HL-60 (cell line): ENCODE measurements around the gene RAPGEF4.

Experiments
- DNase-seq, 2 experiments: peaks; one replicate each; pipeline ENCODE4 v3.0.0-alpha.2; 2010 to 2020; ENCODE audit warnings: low read depth in 1 of 2, low spot score in 1 of 2
- H3K27ac ChIP-seq: fragments of 250-450 bp; sonication (Bioruptor Pico); replicated peaks from 2 replicates; pipeline ENCODE4 v1.5.1; 2020; ENCODE audit warnings: mild to moderate bottlenecking, moderate library complexity
- H3K27me3 ChIP-seq: fragments of 250-450 bp; sonication (Bioruptor Pico); 2 replicates; pipeline ENCODE4 v1.5.1; 2021; ENCODE audit warnings: mild to moderate bottlenecking, moderate library complexity; ENCODE audit not compliant: insufficient read depth, poor library complexity, severe bottlenecking
- H3K4me3 ChIP-seq: replicated peaks from 2 replicates; pipeline ENCODE4 v1.5.1; 2011; ENCODE audit warnings: mild to moderate bottlenecking, control low read depth, low read length; ENCODE audit not compliant: insufficient read depth
- CTCF ChIP-seq: IDR thresholded peaks from one replicate; pipeline ENCODE4 v1.5.1; 2011; ENCODE audit warnings: low read length, control low read depth, inconsistent platforms; ENCODE audit not compliant: insufficient read depth
- GABPA ChIP-seq: IDR thresholded peaks from 2 replicates; pipeline ENCODE4 v1.6.1; 2012; ENCODE audit warnings: low read depth
- POLR2AphosphoS5 ChIP-seq: IDR thresholded peaks from 2 replicates; pipeline ENCODE4 v1.6.1; 2012; ENCODE audit warnings: low read depth
- REST ChIP-seq: IDR thresholded peaks from 2 replicates; pipeline ENCODE4 v1.6.1; 2012; ENCODE audit warnings: low read depth; ENCODE audit not compliant: insufficient replicate concordance
- SPI1 ChIP-seq: IDR thresholded peaks from 2 replicates; pipeline ENCODE4 v1.6.1; 2012; ENCODE audit warnings: low read depth, mild to moderate bottlenecking, borderline replicate concordance

The RAPGEF4 gene

DNA sequence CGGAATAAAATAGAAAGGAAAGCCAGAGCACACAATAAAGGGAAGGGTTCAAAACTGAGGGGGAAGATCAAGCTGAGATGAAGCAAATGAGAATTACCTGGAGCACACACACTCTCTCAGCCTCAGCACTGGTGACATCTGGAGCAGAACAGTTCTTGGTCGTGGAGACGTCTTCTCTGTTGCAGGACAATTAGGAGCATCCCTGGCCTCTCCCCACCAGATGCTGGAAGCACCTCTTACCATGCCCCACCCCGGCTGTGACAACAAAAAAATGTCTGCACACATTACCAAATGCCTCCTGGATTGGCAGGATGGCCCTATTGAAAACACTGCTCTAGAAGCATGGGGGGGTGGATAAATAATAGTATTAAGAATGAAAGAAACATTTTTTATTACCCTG, 296.4 kb downstream of the RAPGEF4 start:
- no peak for TF ChIP-seq SPI1
- no peak for TF ChIP-seq CTCF
- TF ChIP-seq GABPA: no peak
- no peak for TF ChIP-seq REST
- no peak for TF ChIP-seq POLR2AphosphoS5
- no peak for DNase-seq
- no peak overlapping the region for H3K4me3 ChIP-seq
- no peak overlapping the region for H3K27ac ChIP-seq
- no peaks in the 10 kb centered on the region for H3K27me3 ChIP-seq

GRCh38 chr2:173033084-173033483, 297.4 kb downstream of the RAPGEF4 start:
- no peak overlapping the region for H3K4me3 ChIP-seq
- H3K27me3 ChIP-seq: no peaks in the 10 kb centered on the region
- H3K27ac ChIP-seq: no peak overlapping the region
- TF ChIP-seq GABPA (no peak), CTCF (no peak), SPI1 (no peak), REST (no peak), POLR2AphosphoS5 (no peak)
- DNase-seq: no peak

DNA sequence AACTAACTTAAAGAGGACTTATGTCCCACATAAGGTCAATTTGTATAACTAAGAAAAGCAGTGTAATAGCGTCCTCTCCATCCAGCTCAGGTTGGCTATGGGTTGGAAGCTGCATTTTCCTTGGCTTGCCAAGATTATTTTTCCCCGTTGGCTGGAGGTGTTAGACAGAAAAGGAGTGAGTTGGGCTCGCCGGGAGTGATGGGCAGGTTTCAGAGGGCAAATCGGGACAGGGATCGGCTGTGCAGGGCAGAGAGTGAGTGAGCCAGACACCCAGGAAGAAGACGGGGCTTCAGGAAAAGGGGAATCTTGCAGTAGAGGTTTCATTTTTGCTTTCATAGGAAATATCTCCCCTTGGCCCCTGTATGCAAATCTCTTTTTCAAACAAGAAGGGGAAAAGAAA, 298.5 kb downstream of the RAPGEF4 start:
- no peak for DNase-seq
- no peak overlapping the region for H3K27ac ChIP-seq
- H3K27me3 ChIP-seq: no peaks in the 10 kb centered on the region

More for the DNA sequence above, 298.5 kb downstream of the RAPGEF4 start:
- no peak overlapping the region for H3K4me3 ChIP-seq
- TF ChIP-seq CTCF (no peak), SPI1 (no peak), REST (no peak), POLR2AphosphoS5 (no peak), GABPA (no peak)
